Calu3 (cell line): ENCODE results near the gene PUM1. TPM values are rescaled to one million over a fixed set of nuclear protein-coding genes. Genes with fewer than 3 reads are reported as not detected.

ENCODE experiments used
- BruUV-seq: library from RNA; stranded (reverse); fragments of 400-500 nt; replicated peaks from 2 replicates; lab custom pipeline; 2021; lab: Mats Ljungman, UMichigan
- CTCF ChIA-PET: fragments of 300-600 bp; sonication (Branson Sonifier 250); formaldehyde crosslinking; loops from one replicate; lab custom pipeline; 2022; ENCODE audit warnings: antibody characterized with exemption; lab: Charles Lee
- DNase-seq: peaks from one replicate; pipeline ENCODE4 v3.0.0; 2022
- H3K27ac Mint-ChIP-seq: one replicate; pipeline ENCODE4 v1.8.0; 2022; ENCODE audit warnings: mixed read lengths; ENCODE audit not compliant: unreplicated experiment
- H3K27me3 Mint-ChIP-seq: one replicate; pipeline ENCODE4 v1.8.0; 2022; ENCODE audit warnings: mixed read lengths; ENCODE audit not compliant: unreplicated experiment
- H3K36me3 Mint-ChIP-seq: one replicate; pipeline ENCODE4 v1.8.0; 2022; ENCODE audit warnings: mild to moderate bottlenecking, moderate library complexity, mixed read lengths; ENCODE audit not compliant: insufficient read depth, unreplicated experiment
- H3K4me1 Mint-ChIP-seq: one replicate; pipeline ENCODE4 v1.8.0; 2022; ENCODE audit warnings: mild to moderate bottlenecking, low read depth, mixed read lengths; ENCODE audit not compliant: unreplicated experiment
- H3K4me3 Mint-ChIP-seq: one replicate; pipeline ENCODE4 v1.8.0; 2022; ENCODE audit warnings: mild to moderate bottlenecking, low read depth, moderate library complexity, mixed read lengths; ENCODE audit not compliant: unreplicated experiment
- H3K9me3 Mint-ChIP-seq: one replicate; pipeline ENCODE4 v1.8.0; 2022; ENCODE audit warnings: low read depth, mixed read lengths; ENCODE audit not compliant: unreplicated experiment
- CTCF ChIP-seq: fragments of 200-600 bp; IDR thresholded peaks from one replicate; pipeline ENCODE4 v1.8.0; 2022; ENCODE audit warnings: antibody characterized with exemption; ENCODE audit not compliant: unreplicated experiment
- intact Hi-C: fragments of 100-400 bp; cut with micrococcal nuclease; formaldehyde crosslinking; loops from one replicate; pipeline ENCODE4 v1.10.0; 2022; ENCODE audit not compliant: unreplicated experiment
- total RNA-seq: library from RNA; stranded (reverse); gene quantifications from 2 replicates; pipeline ENCODE4 v1.2.3, GENCODE V29; 2022

PUM1 gene
- total RNA-seq, 1 experiment from 2014 or later: 163 TPM

DNA sequence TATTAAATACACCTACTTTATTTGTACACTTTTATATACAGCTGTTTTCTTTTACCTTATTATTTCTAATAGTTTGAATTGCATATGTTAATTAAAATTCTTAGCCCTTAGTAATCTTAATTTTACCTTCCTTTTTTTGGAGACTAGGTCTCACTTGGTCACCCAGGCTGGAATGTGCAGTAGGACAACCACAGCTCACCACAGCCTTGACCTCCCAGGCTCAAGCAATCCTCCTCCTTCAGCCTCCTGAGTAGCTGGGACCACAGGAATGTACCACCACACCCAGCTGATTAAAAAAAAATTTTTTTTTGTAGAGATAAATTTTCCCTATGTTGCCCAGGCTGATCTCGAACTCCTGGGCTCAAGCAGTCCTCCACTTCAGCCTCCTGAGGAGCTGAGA, 141.9 kb downstream of the PUM1 start:
- intact Hi-C loops: no loop called here
- H3K36me3 Mint-ChIP-seq: no peaks in the 10 kb centered on the region
- BruUV-seq: no TSS peak
- H3K9me3 Mint-ChIP-seq: no peaks in the 10 kb centered on the region
- H3K27ac Mint-ChIP-seq: no peak overlapping the region
- no peak for DNase-seq
- TF ChIP-seq CTCF: no peak
- CTCF ChIA-PET: interaction anchor here (0.7 kb wide), 1 partner anchor 621 kb away, joined by 3 read pairs; no protein-coding TSS in a partner anchor
- H3K27me3 Mint-ChIP-seq: no peaks in the 10 kb centered on the region
- H3K4me1 Mint-ChIP-seq: no peaks in the 10 kb centered on the region
- no peak overlapping the region for H3K4me3 Mint-ChIP-seq

- no peak for TF ChIP-seq CTCF
- no TSS peak for BruUV-seq
- Mint-ChIP-seq H3K36me3 (no peaks in the 10 kb centered on the region), H3K9me3 (no peaks in the 10 kb centered on the region), H3K4me1 (no peaks in the 10 kb centered on the region), H3K27ac (no peak overlapping the region), H3K4me3 (no peak overlapping the region), H3K27me3 (no peaks in the 10 kb centered on the region)
- DNase-seq: no peak
- CTCF ChIA-PET: no interaction called here
- intact Hi-C loops: no loop called here
Observed at GRCh38 chr1:30920827-30921226, 144.7 kb downstream of the PUM1 start.

- CTCF ChIA-PET: interaction anchor here (0.7 to 1.0 kb wide), 2 partner anchors 122 to 133 kb away, joined by 3 read pairs; no protein-coding TSS in a partner anchor
- H3K36me3 Mint-ChIP-seq: no peaks in the 10 kb centered on the region
- H3K27me3 Mint-ChIP-seq: no peaks in the 10 kb centered on the region
- no peak for TF ChIP-seq CTCF
- intact Hi-C loops: no loop called here
- no TSS peak for BruUV-seq
- DNase-seq: no peak
- H3K27ac Mint-ChIP-seq: no peak overlapping the region
- H3K9me3 Mint-ChIP-seq: no peaks in the 10 kb centered on the region
- H3K4me1 Mint-ChIP-seq: no peaks in the 10 kb centered on the region
- no peak overlapping the region for H3K4me3 Mint-ChIP-seq
Observed at GRCh38 chr1:30919025-30919881, 146.3 kb downstream of the PUM1 start.

DNA sequence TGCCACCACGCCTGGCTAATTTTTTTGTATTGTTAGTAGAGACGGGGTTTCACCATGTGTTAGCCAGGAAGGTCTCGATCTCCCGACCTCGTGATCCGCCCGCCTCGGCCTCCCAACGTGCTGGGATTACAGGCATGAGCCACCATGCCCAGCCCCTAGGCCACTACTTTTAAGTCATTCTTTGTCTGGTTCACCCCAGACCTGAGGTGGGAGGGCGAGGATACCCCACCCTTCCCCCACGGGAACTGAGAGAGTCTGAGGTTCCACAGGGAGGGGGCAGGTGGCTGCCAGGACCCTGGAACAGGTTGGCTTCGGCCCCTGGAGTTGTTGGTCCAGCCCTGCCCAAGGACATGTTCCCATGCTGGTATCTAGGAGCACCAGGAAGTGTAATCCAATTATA, 149.2 kb downstream of the PUM1 start:
- no TSS peak for BruUV-seq
- no peak overlapping the region for H3K4me3 Mint-ChIP-seq

More for the DNA sequence above, 149.2 kb downstream of the PUM1 start:
- H3K36me3 Mint-ChIP-seq: no peaks in the 10 kb centered on the region
- no peak for DNase-seq
- no peaks in the 10 kb centered on the region for H3K27me3 Mint-ChIP-seq
- intact Hi-C loops: no loop called here
- H3K9me3 Mint-ChIP-seq: no peaks in the 10 kb centered on the region
- H3K27ac Mint-ChIP-seq: no peak overlapping the region
- CTCF ChIA-PET: no interaction called here
- TF ChIP-seq CTCF: no peak
- no peaks in the 10 kb centered on the region for H3K4me1 Mint-ChIP-seq
